WTC11 (cell line): Measurements from ENCODE around the gene KAZALD1. TPM values are rescaled to one million over a fixed set of nuclear protein-coding genes. Genes with fewer than 3 reads are reported as not detected.

ENCODE experiments used
- ATAC-seq: fragments of 200-7000 bp; cut with Tn5 transposase; 2 replicates; pipeline ENCODE4 v1.10.0; 2021; ENCODE audit warnings: mild to moderate bottlenecking, moderate library complexity
- CTCF ChIA-PET: fragments of 300-600 bp; sonication (Branson Sonifier 250); formaldehyde crosslinking; loops from one replicate; lab custom pipeline; 2021; ENCODE audit warnings: antibody characterized with exemption; lab: Charles Lee
- POLR2A ChIA-PET: fragments of 350-600 bp; sonication (Branson Sonifier 250); formaldehyde crosslinking; loops from one replicate; lab custom pipeline; 2021; ENCODE audit warnings: antibody characterized with exemption; lab: Charles Lee
- DNase-seq: peaks from one replicate; pipeline ENCODE4 v3.0.0; 2021; ENCODE audit warnings: low spot score
- H3K27ac Mint-ChIP-seq: 2 replicates; pipeline ENCODE4 v1.8.0; 2021; ENCODE audit warnings: mixed read lengths
- H3K27me3 Mint-ChIP-seq: 2 replicates; pipeline ENCODE4 v1.8.0; 2021; ENCODE audit warnings: low read depth, mild to moderate bottlenecking, moderate library complexity, mixed read lengths
- H3K36me3 Mint-ChIP-seq: 2 replicates; pipeline ENCODE4 v1.8.0; 2021; ENCODE audit warnings: mixed read lengths
- H3K4me1 Mint-ChIP-seq: 2 replicates; pipeline ENCODE4 v1.8.0; 2022; ENCODE audit warnings: mixed read lengths
- H3K4me3 Mint-ChIP-seq: 2 replicates; pipeline ENCODE4 v1.8.0; 2021; ENCODE audit warnings: mild to moderate bottlenecking, moderate library complexity, mixed read lengths
- H3K9me3 Mint-ChIP-seq: 2 replicates; pipeline ENCODE4 v1.8.0; 2021; ENCODE audit warnings: mixed read lengths
- ATF2 ChIP-seq: sonication (generic); formaldehyde crosslinking; IDR thresholded peaks from 2 replicates; pipeline ENCODE4 v1.8.1; 2022; ENCODE audit warnings: low read depth, missing genetic modification reagents, borderline replicate concordance
- CREM ChIP-seq: sonication (generic); formaldehyde crosslinking; IDR thresholded peaks from 2 replicates; pipeline ENCODE4 v1.8.1; 2022; ENCODE audit warnings: mild to moderate bottlenecking, missing genetic modification reagents, moderate library complexity
- CTCF ChIP-seq: fragments of 200-600 bp; IDR thresholded peaks from 2 replicates; pipeline ENCODE4 v1.8.0; 2022; ENCODE audit warnings: antibody characterized with exemption
- ELF4 ChIP-seq: sonication (generic); formaldehyde crosslinking; IDR thresholded peaks from 2 replicates; pipeline ENCODE4 v1.8.1; 2022; ENCODE audit warnings: low read depth, mild to moderate bottlenecking, moderate library complexity, missing genetic modification reagents
- EMX1 ChIP-seq: fragments of 250-450 bp; sonication (Bioruptor Pico); IDR thresholded peaks from 2 replicates; pipeline ENCODE4 v1.8.0; 2021; ENCODE audit warnings: mild to moderate bottlenecking
- FOXP1 ChIP-seq: sonication (generic); formaldehyde crosslinking; IDR thresholded peaks from 2 replicates; pipeline ENCODE4 v1.8.0; 2022; ENCODE audit warnings: missing genetic modification reagents, mild to moderate bottlenecking, moderate library complexity, borderline replicate concordance
- IRF1 ChIP-seq: sonication (generic); formaldehyde crosslinking; IDR thresholded peaks from 2 replicates; pipeline ENCODE4 v1.8.0; 2023; ENCODE audit warnings: missing genetic modification reagents
- JAZF1 ChIP-seq: fragments of 250-450 bp; sonication (Bioruptor Pico); IDR thresholded peaks from 2 replicates; pipeline ENCODE4 v1.9.0; 2021; ENCODE audit warnings: moderate library complexity, mild to moderate bottlenecking, inconsistent platforms
- NR1H2 ChIP-seq: sonication (generic); formaldehyde crosslinking; IDR thresholded peaks from 2 replicates; pipeline ENCODE4 v1.9.0; 2021; ENCODE audit warnings: mild to moderate bottlenecking, moderate library complexity, missing genetic modification reagents
- NR2C2 ChIP-seq: sonication (generic); formaldehyde crosslinking; IDR thresholded peaks from 2 replicates; pipeline ENCODE4 v1.8.0; 2022; ENCODE audit warnings: mild to moderate bottlenecking, missing genetic modification reagents
- PREB ChIP-seq: sonication (generic); formaldehyde crosslinking; IDR thresholded peaks from 2 replicates; pipeline ENCODE4 v1.8.1; 2022; ENCODE audit warnings: mild to moderate bottlenecking, missing genetic modification reagents, moderate library complexity, borderline replicate concordance
- STAT6 ChIP-seq: sonication (generic); formaldehyde crosslinking; conservative IDR thresholded peaks from 2 replicates; pipeline ENCODE4 v1.8.1; 2023; ENCODE audit warnings: mild to moderate bottlenecking, low read depth, missing genetic modification reagents, moderate library complexity
- USF2 ChIP-seq: sonication (generic); formaldehyde crosslinking; IDR thresholded peaks from 2 replicates; pipeline ENCODE4 v1.8.1; 2023; ENCODE audit warnings: mild to moderate bottlenecking, missing genetic modification reagents, moderate library complexity
- ZBTB43 ChIP-seq: sonication (generic); formaldehyde crosslinking; IDR thresholded peaks from 2 replicates; pipeline ENCODE4 v1.8.1; 2023; ENCODE audit warnings: mild to moderate bottlenecking, missing genetic modification reagents
- ZMAT4 ChIP-seq: fragments of 250-450 bp; sonication (Bioruptor Pico); IDR thresholded peaks from 2 replicates; pipeline ENCODE4 v1.9.0; 2021; ENCODE audit warnings: mild to moderate bottlenecking
- ZNF121 ChIP-seq: sonication (generic); formaldehyde crosslinking; IDR thresholded peaks from 2 replicates; pipeline ENCODE4 v1.8.0; 2023; ENCODE audit warnings: missing genetic modification reagents
- ZNF138 ChIP-seq: sonication (generic); formaldehyde crosslinking; conservative IDR thresholded peaks from 2 replicates; pipeline ENCODE4 v1.8.1; 2022; ENCODE audit warnings: mild to moderate bottlenecking, moderate library complexity, missing genetic modification reagents
- ZNF263 ChIP-seq: sonication (generic); formaldehyde crosslinking; IDR thresholded peaks from 2 replicates; pipeline ENCODE4 v1.8.1; 2022; ENCODE audit warnings: low read depth, mild to moderate bottlenecking, moderate library complexity, missing genetic modification reagents
- ZNF512 ChIP-seq: sonication (generic); formaldehyde crosslinking; IDR thresholded peaks from 2 replicates; pipeline ENCODE4 v1.8.1; 2022; ENCODE audit warnings: missing genetic modification reagents, borderline replicate concordance
- ZSCAN18 ChIP-seq: fragments of 250-450 bp; sonication (Bioruptor Pico); IDR thresholded peaks from 2 replicates; pipeline ENCODE4 v2.1.2; 2022; ENCODE audit warnings: mild to moderate bottlenecking, moderate library complexity
- total RNA-seq: library from RNA; stranded (reverse); gene quantifications from 3 replicates; pipeline ENCODE4 v1.2.3, GENCODE V29; 2021

Gene KAZALD1
- total RNA-seq, 1 experiment from 2014 or later = 19.2 TPM

GRCh38 chr10:101062232-101063049 is 652 bp downstream of the KAZALD1 start (continued):
- TF ChIP-seq CTCF = 0 out of 2 replicates have a peak, but pooled peaks have one; percentile 14
- no peak for TF ChIP-seq ZMAT4 (CRISPR knock-in tag)
- TF ChIP-seq NR1H2 (CRISPR knock-in tag) = no peak
- no peak for TF ChIP-seq USF2 (CRISPR knock-in tag)
- peak; percentile 61; the same call in 1 of the 2 replicates for TF ChIP-seq NR2C2 (CRISPR knock-in tag)
- no peak for TF ChIP-seq ZSCAN18 (CRISPR knock-in tag)
- peak; percentile 83; the same call in 1 of the 2 replicates for TF ChIP-seq FOXP1
- TF ChIP-seq ATF2 (CRISPR knock-in tag) = no peak
- no peak for TF ChIP-seq STAT6
- no peak for TF ChIP-seq ZNF263 (CRISPR knock-in tag)
- TF ChIP-seq ELF4 (CRISPR knock-in tag) = no peak
- TF ChIP-seq ZNF138 (CRISPR knock-in tag) = no peak
- peak; percentile 81; the same call in 1 of the 2 replicates for TF ChIP-seq IRF1 (CRISPR knock-in tag)
- no peak for TF ChIP-seq CREM (CRISPR knock-in tag)
- TF ChIP-seq, all 79 proteins: peak for 22

GRCh38 chr10:101063050-101063525 is 1.3 kb downstream of the KAZALD1 start:
- no peak for DNase-seq
- H3K36me3 Mint-ChIP-seq = no peaks in the 10 kb centered on the region
- H3K27me3 Mint-ChIP-seq = peaks cover 63% of the 10 kb centered on the region
- peaks cover 48% of the 10 kb centered on the region for H3K4me1 Mint-ChIP-seq
- H3K9me3 Mint-ChIP-seq = no peaks in the 10 kb centered on the region
- ATAC-seq = no peak
- peak overlapping the region; percentile 80 for H3K4me3 Mint-ChIP-seq
- H3K27ac Mint-ChIP-seq = no peak overlapping the region
- POLR2A ChIA-PET = interaction anchor here (1.3 to 1.4 kb wide), 2 partner anchors 16 to 77 kb away, joined by 3 to 4 read pairs; no protein-coding TSS in a partner anchor
- CTCF ChIA-PET = interaction anchor here (0.6 to 15.0 kb wide), 15 partner anchors 11 to 78 kb away, joined by 3 to 405 read pairs (median 6); partner anchors contain the start of genes LZTS2, PDZD7 and SFXN3
- TF ChIP-seq ZNF121 (CRISPR knock-in tag) (no peak), EMX1 (CRISPR knock-in tag) (no peak), NR1H2 (CRISPR knock-in tag) (no peak), JAZF1 (CRISPR knock-in tag) (no peak), ZBTB43 (CRISPR knock-in tag) (0 out of 2 replicates have a peak, but pooled peaks have one; percentile 4), ZNF512 (no peak), PREB (no peak)
